AG08395 (cell line): Measurements from ENCODE around the gene AKAP12.
"Not testable (repeated sequence)": the region's sequence is repeated elsewhere in the genome, so short reads cannot be mapped to it uniquely, and the experiment has no call there.

Experiments used
- DNase-seq: peaks from one replicate; pipeline ENCODE4 v3.0.0; 2012; ENCODE audit warnings: mixed read lengths, low spot score

AKAP12 gene

DNA sequence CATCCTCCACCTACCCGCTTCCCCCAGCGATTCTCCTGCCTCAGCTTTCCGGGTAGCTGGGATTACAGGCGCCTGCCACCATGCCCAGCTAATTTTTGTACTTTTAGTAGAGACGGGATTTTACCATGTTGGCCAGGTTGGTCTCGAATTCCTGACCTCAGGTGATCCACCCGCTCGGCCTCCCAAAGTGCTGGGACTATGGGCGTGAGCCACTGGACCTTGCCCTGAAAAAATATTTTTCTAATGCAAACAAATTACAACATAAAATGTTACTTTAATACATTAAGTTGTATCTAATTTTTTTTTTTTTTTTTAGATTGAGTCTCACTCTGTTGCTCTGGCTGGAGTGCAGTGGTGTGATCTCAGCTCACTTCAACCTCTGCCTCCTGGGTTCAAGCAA, 142.9 kb downstream of the AKAP12 start:
- DNase-seq, result not testable (repeated sequence)

DNA sequence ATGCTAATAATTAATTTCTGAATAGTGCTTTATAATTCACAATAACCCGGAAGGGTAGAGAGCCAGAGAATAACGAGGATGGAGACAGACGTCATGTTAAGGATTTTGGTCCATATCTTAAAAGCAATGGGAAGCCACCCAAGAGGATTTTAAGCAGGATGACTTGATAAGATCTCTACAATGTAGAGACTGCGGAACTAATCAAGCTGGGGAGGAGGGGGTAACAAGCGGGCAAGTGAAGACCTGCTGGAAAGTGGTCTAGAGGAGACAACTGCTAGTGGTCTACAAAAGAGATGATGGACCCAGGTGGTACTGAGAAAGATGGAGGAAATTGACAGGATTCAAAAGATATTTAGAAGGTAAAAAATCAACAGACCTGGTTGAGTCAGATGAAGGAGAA, 144.4 kb downstream of the AKAP12 start:
- no peak for DNase-seq

DNA sequence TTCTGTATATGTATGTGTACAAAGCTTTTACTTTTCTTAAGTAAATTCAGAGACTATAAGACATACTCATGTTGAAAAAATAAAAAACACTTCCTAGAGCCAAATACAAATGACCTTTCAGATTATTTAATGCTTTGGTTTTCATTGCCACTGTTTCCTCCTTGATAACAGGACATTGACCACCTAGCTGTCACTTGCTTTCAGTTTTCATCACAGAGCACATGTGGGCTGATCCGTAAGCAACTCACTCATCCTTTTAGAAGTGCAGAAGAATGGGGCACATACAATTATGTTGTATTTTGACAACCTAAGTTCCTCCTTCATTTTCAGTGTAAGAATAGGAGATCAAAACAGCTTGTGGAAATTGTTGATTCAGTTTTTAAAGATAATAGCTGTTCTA, 145.4 kb downstream of the AKAP12 start:
- DNase-seq, result no peak

DNA sequence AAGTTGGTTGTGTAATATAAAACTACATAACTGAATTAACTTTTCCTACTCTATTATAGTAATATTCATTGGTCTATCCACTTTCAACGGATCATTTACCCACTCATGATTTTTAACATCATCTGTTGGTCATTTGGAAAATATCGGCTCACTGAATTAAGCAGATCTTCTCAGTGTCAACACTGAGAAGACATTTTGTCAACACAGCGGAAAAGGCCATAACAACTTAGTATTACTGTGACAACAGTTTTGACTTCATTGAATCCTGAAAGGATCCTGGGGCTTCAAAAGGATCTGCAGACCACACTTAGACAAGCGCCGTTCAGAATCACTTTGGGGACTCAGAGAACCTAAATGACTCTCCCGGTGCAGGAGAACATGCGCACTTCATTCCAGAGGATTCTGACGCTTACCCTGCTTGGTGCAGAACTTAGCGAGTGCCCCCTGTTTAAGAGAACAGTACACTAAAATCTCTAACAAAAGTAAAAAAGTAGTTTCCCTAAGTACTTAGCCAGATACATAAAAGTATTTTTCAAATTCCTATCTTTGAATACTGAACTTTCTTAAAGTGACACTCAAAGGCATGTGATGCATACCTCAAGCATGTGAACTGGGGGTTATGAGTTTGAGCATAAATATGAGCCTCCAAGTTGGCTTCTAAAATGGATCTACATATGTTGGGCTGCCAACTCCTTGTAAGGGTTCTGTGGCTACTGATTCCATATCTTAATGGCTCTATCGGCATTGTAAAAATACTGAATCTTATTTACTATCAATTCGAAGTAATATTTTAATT, 147.6 kb downstream of the AKAP12 start:
- peak; percentile 58 for DNase-seq

DNA sequence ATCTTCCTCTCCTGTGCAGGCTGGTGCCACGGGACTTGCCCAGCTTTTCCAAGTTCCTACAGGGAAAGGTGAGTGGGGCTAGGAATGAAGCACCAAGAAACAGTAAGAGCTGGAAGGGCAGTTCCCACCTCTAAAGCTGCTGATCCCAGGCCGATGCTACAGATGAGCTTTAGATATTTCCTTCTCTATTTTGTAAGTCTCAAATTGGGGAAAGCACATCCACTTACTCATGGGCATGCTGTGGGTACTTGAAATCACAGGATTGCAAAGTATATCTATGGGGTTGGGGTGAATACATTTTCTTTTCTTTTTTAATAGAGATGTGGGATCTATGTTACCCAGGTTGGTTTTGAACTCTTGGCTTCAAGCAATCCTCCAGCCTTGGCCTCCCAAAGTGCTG, 148.5 kb downstream of the AKAP12 start:
- no peak for DNase-seq

DNA sequence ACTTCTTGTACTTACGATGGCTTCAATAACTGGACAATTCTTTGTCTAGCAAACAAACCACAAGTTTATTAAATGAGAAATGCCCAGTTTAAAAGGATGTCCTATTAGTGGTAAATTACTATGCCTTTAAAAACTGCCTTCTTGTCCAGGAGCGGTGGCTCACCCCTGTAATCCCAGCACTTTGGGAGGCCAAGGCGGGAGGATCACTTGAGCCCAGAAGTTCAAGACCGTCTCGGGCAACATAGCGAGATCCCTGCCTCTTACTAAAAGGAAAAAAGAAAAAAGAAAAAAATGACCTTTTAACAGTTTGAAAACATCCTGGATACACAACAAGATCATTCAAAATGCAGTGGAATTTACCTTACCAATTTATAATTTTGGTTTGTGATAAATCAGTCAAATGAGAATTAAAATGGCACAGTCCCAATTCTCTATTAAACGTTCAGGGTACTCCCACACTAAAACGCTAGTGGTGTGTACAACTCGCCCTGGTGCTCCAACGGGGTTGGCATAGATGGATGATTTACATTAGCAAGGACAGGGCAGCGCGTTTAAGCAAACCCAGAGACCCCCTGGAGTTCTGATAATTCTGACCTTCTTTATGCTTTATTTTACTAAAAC, 149.3 kb downstream of the AKAP12 start:
- no peak for DNase-seq

DNA sequence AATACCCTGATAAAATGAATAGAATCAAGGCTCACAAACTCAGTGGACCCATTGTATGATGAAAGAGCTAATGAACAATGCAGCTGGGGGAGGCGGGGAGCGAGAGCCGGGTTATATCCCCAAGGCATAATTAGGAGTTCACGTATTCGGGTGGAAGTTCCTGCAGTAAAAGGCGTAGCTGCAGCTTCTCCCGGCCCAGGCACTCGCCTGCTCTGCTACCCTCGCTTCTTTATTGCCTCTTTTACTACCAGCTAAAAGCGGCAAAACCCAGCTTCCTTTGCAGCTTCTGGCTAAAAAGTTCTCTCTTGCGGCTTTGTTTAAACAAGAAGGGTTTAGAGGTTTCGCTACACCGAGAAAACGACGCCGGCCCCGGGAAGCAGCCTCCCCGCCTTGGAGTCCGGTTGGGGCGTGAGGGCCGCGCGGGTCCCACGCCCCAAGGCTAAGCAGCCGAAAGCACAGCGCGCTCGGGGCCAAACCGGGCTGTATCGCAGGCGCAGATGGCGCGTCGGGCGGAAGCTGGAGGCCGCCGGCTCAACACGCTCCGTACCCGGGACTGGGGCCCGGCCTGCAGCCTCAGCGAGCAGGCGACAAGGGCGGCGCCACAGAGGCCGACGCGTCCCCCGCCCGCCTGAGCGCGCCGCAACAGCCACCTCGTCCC, 150.0 kb downstream of the AKAP12 start:
- peak; percentile 69 for DNase-seq

DNA sequence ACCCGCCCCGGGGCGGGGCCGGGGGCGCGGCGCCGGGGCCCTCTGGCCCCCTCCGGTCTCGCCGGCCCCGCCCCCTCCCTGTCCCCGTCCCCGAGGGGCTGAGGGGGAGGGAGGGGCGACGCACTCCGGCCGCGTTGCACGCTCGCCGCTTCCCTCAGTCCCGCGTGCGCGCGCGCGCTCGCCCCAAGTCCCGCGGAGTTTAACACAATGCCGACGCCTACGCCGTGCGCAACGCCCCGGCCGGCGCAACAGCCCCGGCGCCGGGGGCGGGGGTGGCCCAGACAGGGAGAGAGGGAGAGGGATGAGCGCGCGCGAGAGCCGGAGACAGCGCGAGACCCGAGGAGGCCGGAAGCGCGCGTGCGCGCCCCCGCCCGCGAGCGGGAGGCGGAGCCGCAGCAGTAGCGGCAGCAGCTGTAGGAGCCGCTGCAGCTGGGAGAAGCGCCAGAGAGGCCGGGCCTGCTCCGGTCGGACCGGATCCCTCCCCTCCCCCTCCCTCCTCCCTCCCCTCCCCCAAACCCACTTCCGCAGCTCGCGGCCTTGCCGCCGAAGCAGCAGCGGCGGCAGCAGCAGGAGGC, 150.6 kb downstream of the AKAP12 start:
- peak; percentile 97 for DNase-seq

DNA sequence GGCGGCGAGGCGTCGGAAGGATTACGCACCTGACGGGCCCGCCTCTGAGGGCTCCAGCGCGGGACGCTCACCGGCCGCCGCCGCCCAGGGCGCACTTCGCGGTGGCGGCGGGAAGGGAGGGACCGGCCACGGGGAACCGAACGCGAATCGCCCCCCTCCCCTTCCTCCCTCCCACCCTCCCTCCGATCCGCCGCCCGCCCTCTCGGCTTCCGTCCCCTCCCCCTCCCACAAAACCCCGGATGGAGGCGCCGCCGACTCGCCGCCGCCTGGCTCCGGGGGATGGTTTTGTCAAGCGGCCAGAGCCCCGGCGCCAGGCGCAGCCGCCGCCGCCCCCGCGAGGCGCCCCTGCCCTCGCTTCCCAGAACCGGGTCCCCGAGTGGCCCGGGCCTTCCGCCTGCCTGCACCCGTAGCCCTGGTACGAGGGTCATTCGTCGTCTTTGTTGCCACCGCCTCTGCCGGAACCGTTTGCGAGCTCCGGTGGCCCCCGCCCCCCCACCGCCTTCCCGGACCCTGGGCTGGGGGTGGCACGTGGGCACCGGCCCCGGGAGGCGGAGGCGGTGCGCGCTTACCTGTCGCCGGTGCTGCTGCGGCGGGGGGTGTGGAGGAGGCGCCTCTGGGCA, 151.2 kb downstream of the AKAP12 start:
- peak; percentile 67 for DNase-seq

DNA sequence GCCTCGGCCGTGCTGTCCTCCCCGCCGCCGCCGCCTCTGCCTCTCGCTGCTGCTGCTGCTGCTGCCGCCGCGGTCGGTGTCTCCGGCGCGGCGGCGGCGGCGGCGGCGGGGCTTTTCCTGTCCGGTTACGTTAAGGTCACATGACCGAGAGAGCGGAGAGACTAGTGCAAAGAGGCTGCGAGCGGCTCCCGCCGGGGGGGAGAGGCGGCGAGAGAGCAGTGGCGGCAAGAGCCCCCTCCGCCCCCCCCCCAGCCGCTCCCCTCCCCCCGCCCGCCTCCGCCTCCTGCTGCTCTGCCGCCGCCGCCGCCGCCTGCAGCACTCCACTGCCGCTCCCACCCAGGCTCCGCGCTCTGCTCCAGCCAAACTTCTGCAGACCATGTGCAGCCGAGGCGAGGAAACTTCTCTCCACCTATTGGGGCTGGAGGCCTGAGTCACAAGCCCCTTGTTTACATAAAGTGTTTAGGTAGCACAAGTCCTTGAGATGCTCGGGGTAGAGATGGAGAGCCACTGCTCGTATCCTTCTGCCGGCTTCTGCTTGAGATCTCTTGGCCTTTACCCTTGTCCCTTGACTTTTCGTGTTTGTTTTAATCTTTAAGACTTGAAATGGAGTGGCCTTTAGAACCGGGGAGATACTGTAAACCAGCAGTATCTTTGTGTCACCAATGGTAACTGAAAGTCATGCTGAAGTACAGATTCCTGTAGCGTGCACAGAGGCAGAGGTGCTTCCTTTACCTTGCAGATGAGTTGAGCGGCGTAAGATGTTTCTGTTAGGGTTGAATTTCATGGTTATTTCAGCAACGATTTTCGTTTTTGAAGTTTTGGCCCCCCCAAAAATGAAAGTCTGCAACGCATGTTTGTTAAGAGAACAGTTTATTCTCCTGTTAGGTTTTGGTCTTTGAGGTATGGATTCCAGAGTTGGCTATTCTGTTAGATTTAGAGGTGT, 152.0 kb downstream of the AKAP12 start, which contains the start of gene ZBTB2:
ZBTB2 (minus strand) TSS at position 89 of the 943 bp plus-strand sequence. CDS start 17,922 bp downstream, outside the sequence.
- DNase-seq, result peak; percentile 62

DNA sequence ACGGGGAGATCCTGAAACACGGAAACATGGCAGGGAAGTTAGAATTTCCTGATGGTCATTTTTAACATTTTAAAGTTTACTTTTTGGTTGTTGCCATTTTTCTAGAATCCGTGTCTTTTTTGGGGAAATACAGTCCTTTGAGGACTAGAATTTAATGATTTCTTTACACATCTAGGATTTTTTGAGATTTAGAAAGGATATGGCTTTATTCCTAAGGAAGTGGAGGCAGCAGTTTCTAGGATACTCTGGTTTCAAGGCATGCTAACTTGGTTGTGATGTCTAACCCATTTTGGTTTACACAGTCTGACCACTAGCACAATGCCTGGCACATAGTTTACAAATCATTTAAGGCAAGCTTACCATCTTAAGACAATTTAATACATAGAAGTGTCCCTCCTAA, 152.7 kb downstream of the AKAP12 start:
- no peak for DNase-seq

DNA sequence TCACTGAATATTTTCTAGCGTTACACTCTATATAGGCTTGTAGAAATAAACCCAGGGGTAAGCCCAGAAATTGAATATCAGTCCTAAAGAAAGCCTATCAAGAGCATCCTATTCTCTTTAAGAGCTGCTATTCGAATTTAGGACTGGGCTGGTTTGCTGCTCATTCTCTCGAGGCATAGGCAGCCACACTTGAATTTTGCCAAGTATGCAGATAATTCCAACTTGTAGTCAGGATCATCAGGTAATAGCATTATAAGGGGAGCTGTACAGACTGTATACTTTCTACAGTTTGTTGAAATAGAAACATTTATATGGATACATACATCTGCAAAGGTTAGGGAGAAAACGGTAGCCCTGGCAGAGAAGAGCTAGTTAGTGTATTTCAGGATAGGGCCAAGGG, 153.6 kb downstream of the AKAP12 start:
- DNase-seq, result no peak

DNA sequence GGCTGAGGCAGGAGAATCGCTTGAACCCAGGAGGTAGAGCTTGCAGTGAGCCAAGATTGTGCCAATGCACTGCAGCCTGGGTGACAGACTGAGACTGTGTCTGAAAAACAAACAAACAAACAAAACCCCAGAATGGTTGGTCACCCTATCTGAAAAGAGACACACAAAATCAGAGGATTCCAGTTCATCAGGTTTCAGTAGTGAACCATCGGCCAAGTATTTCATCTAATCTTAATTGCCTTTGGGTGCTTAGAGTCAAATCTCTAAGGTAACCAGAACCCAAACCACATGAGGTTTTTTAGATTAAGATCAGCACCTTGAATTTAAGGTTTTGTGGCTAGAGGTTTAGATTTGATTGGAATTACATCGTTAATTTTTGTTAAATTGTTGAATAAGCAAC, 159.9 kb downstream of the AKAP12 start:
- DNase-seq, result no peak

DNA sequence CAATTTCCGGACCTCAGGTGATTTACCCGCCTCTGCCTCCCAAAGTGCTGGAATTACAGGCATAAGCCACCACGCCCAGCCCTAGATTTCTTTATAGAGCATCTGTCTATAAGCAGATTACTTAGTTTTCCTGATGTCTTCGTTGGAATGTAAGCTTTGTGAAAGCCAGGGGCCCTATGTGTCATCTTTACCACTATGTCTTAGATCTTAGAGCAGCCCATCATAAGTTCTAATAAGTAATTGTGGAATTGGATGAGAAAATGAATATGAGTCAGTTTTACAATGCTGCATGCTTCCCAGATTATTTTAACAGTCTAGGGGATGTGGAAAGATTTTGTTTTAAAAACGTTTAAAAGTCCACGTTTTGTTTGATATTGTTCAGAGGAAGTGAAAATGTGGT, 160.7 kb downstream of the AKAP12 start:
- DNase-seq, result peak; percentile 28

DNA sequence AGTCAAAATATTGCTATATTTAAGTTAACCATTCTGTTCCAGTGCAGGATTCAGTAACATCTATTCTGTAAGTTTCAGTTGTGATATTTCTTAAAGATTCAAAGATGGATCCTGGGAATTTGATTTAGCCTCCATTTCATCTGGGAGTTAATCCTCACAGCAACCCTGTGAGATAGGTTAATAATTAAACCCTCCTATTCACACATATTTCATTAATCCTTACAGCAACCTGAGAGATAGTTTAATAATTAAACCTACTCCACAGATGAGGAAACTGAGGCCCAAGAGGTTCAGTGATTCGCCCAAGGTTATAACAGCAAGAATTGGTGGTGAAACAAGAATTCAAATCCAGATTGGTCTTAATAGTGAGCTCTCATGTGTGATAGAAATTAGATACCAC, 162.5 kb downstream of the AKAP12 start:
- DNase-seq, result no peak

DNA sequence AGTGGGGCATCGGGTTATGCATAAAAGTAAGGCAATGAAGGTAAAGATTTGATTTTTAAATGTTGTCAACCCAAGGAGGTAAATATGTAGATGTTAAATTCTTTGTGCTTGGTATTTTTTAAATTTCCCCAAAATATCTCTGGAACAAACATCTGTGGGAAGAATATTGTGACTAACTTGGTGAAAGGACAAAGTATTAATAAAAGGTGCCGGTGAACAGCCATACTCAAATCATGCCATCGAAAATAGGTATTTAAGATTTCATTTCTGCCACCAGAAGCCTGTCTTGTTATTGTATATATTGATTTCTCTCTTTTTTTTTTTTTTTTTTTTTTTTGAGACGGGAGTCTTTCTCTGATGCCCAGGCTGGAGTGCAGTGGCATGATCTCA, 164.1 kb downstream of the AKAP12 start:
- DNase-seq, result no peak
